Ectodermal cell (in vitro differentiated cells): ENCODE data around the gene NRDC.

ENCODE experiments used
- H3K27ac ChIP-seq: 2 replicates; pipeline ENCODE4 v1.7.0; 2013; ENCODE audit warnings: mild to moderate bottlenecking, low read depth, low read length; ENCODE audit not compliant: insufficient read depth, poor library complexity, severe bottlenecking
- H3K27me3 ChIP-seq: 2 replicates; pipeline ENCODE4 v1.7.0; 2013; ENCODE audit warnings: mild to moderate bottlenecking, low read length; ENCODE audit not compliant: insufficient read depth, control insufficient read depth, poor library complexity, severe bottlenecking
- H3K36me3 ChIP-seq: one replicate; pipeline ENCODE4 v1.7.0; 2013; ENCODE audit warnings: low read length; ENCODE audit not compliant: control insufficient read depth, insufficient read depth
- H3K4me1 ChIP-seq: one replicate; pipeline ENCODE4 v1.7.0; 2013; ENCODE audit warnings: low read length; ENCODE audit not compliant: control insufficient read depth, insufficient read depth
- H3K4me3 ChIP-seq: 2 replicates; pipeline ENCODE4 v1.7.0; 2013; ENCODE audit warnings: low read depth, low read length, control low read depth; ENCODE audit not compliant: insufficient read depth
- H3K9me3 ChIP-seq: 2 replicates; pipeline ENCODE4 v1.7.0; 2013; ENCODE audit warnings: mild to moderate bottlenecking, low read length, moderate library complexity; ENCODE audit not compliant: control insufficient read depth
- WGBS, 2 experiments: methylation state at CpG; one replicate each; pipeline ENCODE4 v1.1.7; 2013; ENCODE audit warnings: missing lambda C conversion rate in 2 of 2; 5-methylcytosine and 5-hydroxymethylcytosine counted together

NRDC gene

GRCh38 chr1:51915951-51916350 is 37.4 kb upstream of the NRDC start:
- WGBS, 2 experiments: 97% methylated on average over 3 of the region's 3 CpGs
- H3K4me3 ChIP-seq: no peak overlapping the region
- no peaks in the 10 kb centered on the region for H3K27me3 ChIP-seq
- H3K27ac ChIP-seq: no peak overlapping the region
- H3K4me1 ChIP-seq: peaks cover 16% of the 10 kb centered on the region
- no peaks in the 10 kb centered on the region for H3K36me3 ChIP-seq
- no peaks in the 10 kb centered on the region for H3K9me3 ChIP-seq

GRCh38 chr1:51912881-51913280 is 34.4 kb upstream of the NRDC start:
- H3K4me1 ChIP-seq: peaks cover 6% of the 10 kb centered on the region
- no peaks in the 10 kb centered on the region for H3K27me3 ChIP-seq
- H3K9me3 ChIP-seq: no peaks in the 10 kb centered on the region
- H3K36me3 ChIP-seq: no peaks in the 10 kb centered on the region
- H3K27ac ChIP-seq: no peak overlapping the region
- H3K4me3 ChIP-seq: no peak overlapping the region
- 95 to 96% methylated on average over 7 of the region's 7 CpGs for WGBS, 2 experiments

GRCh38 chr1:51910221-51911000 is 31.9 kb upstream of the NRDC start:
- H3K27ac ChIP-seq: no peak overlapping the region
- WGBS, 2 experiments: 88 to 90% methylated on average over 4 of the region's 4 CpGs
- H3K4me3 ChIP-seq: no peak overlapping the region
- no peaks in the 10 kb centered on the region for H3K9me3 ChIP-seq
- peaks cover 6% of the 10 kb centered on the region for H3K4me1 ChIP-seq
- H3K36me3 ChIP-seq: no peaks in the 10 kb centered on the region
- no peaks in the 10 kb centered on the region for H3K27me3 ChIP-seq

DNA sequence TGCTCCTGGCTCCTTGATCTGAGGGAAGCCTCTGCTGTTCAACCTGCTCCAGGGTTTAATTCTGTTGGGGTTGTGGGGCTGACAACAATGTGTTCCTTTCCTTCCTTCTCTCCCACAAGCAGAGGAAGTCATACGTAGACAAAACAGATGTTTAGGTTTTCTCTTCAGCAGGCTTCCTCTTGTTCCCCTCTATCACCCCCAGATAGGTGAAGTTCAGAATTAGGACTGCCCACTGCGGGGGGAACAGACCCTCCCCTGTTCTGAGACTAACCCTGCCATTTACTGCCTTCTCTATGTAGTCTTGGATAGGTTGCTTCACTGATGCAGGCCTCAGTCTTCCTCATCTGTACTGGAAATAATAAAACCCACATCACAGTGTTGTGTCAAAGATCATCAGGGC is 30.0 kb upstream of the NRDC start:
- H3K9me3 ChIP-seq: no peaks in the 10 kb centered on the region
- no peaks in the 10 kb centered on the region for H3K27me3 ChIP-seq
- no peak overlapping the region for H3K4me3 ChIP-seq
- no peaks in the 10 kb centered on the region for H3K36me3 ChIP-seq
- H3K27ac ChIP-seq: no peak overlapping the region
- H3K4me1 ChIP-seq: peaks cover 6% of the 10 kb centered on the region
- 88 to 100% methylated on average over 1 to 2 of the region's 2 CpGs for WGBS, 2 experiments

DNA sequence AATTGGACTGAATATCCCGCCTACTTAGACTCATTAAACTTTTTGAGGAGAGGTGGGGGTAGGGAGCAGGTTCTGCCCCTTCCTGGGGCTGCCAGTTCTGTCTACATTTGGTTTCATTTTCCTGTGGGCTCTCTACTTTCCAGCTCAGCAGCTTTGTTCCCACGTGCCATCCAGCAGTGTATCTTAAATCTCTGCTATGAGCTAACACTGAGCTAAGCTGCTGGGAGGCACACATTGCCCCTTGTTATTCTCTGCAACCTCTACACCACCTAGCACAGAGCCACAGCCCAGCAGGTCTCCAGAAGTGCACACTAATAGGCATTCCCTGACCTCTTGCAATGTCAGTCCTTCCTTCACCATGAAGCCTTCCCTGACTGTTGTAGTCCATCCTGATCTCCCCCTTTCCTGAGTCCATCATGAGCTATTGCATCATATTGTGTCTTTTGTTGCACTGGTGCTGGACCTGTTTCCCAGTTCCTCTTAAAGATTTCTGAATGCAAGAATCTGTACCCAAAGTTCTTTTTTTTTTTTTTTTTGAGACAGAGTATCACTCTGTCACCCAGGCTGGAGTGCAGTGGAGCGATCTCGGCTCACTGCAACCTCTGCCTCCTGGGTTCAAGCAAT is 28.7 kb upstream of the NRDC start:
- no peak overlapping the region for H3K4me3 ChIP-seq
- 82 to 88% methylated on average over 4 of the region's 4 CpGs for WGBS, 2 experiments

DNA sequence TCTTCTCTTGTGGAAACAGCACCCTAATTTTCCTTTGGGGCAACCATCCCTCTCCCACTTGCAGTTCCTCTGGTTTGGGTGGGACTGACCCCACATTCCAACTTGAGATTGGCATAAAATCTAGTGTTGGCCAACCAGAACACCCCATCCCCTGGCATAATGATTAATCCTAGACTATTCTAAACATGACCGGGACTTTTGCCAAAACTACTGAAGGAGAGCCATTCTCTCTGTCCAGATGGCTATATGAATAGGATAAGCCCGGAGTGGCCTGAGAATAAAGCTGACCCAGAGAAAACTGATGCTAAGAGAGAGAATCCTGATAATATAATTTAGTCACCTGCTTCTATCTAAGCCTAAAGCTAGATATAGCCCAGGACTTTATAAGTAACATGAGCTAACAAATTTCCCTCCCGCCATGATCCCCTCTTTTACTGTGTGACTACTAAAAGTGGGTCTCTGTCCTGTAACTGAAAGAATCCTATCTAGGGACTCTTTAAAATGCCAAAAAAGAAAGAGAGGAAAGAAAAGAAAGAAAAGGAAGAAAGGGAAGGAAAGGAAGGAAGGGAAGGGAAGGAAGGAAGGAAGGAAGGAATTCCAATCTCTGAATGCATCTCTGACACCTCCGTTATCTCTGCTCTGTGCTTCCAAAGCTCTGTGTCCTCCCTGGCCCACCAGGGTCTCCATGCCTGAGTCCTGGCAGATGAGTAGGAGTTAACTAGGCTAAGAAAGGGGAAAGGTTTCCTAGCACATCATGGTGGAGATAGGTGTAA is 28.0 kb upstream of the NRDC start:
- Histone ChIP-seq H3K27me3 (no peaks in the 10 kb centered on the region), H3K36me3 (no peaks in the 10 kb centered on the region), H3K9me3 (no peaks in the 10 kb centered on the region), H3K4me1 (peaks cover 6% of the 10 kb centered on the region), H3K4me3 (no peak overlapping the region), H3K27ac (no peak overlapping the region)
- WGBS, 2 experiments: 85 to 91% methylated on average over 4 of the region's 4 CpGs

More for the DNA sequence above, 28.7 kb upstream of the NRDC start:
- no peaks in the 10 kb centered on the region for H3K27me3 ChIP-seq
- H3K4me1 ChIP-seq: peaks cover 6% of the 10 kb centered on the region
- H3K9me3 ChIP-seq: no peaks in the 10 kb centered on the region
- no peaks in the 10 kb centered on the region for H3K36me3 ChIP-seq
- no peak overlapping the region for H3K27ac ChIP-seq

- no peaks in the 10 kb centered on the region for H3K36me3 ChIP-seq
- H3K9me3 ChIP-seq: no peaks in the 10 kb centered on the region
- 91 to 94% methylated on average over 5 of the region's 5 CpGs for WGBS, 2 experiments
- H3K27me3 ChIP-seq: no peaks in the 10 kb centered on the region
- H3K4me1 ChIP-seq: no peaks in the 10 kb centered on the region
- no peak overlapping the region for H3K27ac ChIP-seq
- no peak overlapping the region for H3K4me3 ChIP-seq
These were observed 23.9 kb upstream of the NRDC start for GRCh38 chr1:51902456-51902855.

- Histone ChIP-seq H3K27ac (no peak overlapping the region), H3K4me1 (no peaks in the 10 kb centered on the region), H3K9me3 (no peaks in the 10 kb centered on the region), H3K36me3 (no peaks in the 10 kb centered on the region), H3K4me3 (no peak overlapping the region), H3K27me3 (no peaks in the 10 kb centered on the region)
- WGBS, 2 experiments: 66 to 99% methylated on average over 2 to 3 of the region's 4 CpGs
These were observed 22.6 kb upstream of the NRDC start for GRCh38 chr1:51901151-51901550.

- Histone ChIP-seq H3K4me1 (no peaks in the 10 kb centered on the region), H3K9me3 (no peaks in the 10 kb centered on the region), H3K27me3 (no peaks in the 10 kb centered on the region), H3K27ac (no peak overlapping the region), H3K36me3 (no peaks in the 10 kb centered on the region), H3K4me3 (no peak overlapping the region)
- 95% methylated on average over 9 to 10 of the region's 10 CpGs for WGBS, 2 experiments
These were observed 20.5 kb upstream of the NRDC start for GRCh38 chr1:51899022-51899421.

DNA sequence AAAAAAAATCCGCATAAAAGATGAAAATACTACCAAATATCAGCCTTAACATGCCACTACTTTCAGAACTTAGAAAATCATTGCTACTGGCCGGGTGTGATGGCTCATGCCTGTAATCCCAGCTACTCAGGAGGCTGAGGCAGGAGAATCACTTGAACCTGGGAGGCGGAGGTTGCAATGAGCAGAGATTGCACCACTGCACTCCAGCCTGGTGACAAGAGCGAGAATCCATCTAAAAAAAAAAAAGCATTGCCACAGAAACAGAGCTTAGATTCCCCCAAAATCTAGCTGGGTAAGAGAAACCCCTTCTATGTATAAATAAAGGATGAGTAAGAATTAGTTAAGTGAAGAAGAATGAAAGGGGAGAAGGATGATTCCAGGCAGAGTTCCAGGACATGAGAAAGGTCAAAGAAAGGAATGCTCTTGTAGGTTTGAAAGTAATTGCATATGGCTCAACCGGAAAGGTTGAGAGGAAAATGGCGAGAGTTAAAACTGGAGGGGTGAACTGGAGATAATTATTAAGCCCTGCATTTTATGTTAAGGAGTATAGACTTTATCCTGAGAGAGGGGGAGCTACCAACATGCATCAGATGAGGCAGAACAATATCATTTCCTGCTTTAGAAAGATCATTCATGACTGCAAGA is 19.7 kb upstream of the NRDC start:
- H3K27me3 ChIP-seq: no peaks in the 10 kb centered on the region
- H3K27ac ChIP-seq: no peak overlapping the region
- H3K9me3 ChIP-seq: no peaks in the 10 kb centered on the region
- no peak overlapping the region for H3K4me3 ChIP-seq
- WGBS, 2 experiments: 91 to 94% methylated on average over 6 of the region's 6 CpGs
- no peaks in the 10 kb centered on the region for H3K36me3 ChIP-seq
- H3K4me1 ChIP-seq: no peaks in the 10 kb centered on the region
